NCI-H2107 (cell line): ENCODE measurements around the gene MEIS2.

Source experiments
- DNase-seq: peaks from one replicate; lab custom pipeline; 2025; lab: John Stamatoyannopoulos, UW

The MEIS2 gene

DNA sequence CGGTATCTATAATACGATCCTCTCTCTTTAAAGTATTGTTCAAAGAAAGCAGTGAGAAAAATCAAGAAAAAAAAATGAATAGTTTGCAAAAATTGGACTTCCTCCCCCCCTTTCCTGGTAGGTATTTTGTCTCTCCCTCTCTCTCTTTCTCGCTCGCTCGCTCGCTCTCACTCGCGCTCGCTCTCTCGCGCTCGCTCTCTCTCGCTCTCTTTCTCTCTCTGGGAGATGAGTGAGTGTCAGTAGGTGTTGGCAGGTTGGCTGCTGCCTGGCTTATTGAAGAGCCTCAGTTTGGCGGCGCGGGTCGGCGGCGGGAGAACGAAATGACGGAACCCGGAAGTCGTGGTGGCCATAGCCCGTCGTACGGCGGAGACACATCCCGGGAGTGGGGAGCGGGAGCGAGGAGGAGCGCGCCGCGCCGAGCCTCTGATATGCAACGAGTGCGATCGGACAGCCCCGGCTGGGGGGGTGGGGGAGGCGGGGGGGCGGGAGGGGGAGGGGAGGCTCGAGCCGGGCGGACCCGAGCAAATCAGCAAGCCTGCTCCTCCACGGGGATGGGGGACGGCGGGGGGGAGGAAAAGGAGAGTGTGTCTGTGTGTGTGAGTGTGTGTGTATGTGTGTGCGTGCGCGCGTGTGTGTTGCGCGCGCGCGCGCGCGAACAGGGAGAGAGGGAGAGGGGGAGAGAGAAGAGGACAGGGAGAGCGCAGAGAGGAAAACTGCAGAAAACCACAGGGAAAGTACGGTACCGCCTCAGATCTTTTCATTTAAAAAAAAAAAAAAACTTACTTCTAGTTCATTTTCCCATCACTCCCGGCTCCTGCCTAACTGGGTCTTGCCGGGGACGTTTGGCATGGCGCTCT is at the start of gene MEIS2:
Gene MEIS2, minus strand, starts transcription at position 441 of the 857 bp plus-strand sequence. CDS start 1,083 bp downstream, outside the sequence.
- DNase-seq = peak; percentile 68

DNA sequence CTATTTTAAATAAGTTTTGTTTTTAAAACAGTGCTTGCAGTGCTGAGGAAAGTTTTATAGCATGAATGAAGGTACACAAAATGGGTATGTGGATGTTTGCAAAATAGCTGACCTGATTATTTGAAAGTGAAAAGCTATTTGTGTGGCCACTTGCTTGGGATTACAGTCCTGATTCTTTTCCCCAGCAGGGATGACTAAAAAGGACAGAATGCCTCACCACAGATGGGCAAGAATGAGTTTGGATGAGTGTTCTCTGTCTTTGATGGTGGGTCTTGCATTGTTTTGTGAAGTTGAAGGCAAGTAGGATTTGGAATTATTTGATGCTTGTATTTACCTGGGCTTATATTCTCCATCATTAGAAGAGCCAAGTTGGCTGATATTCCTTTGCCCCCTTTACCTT is 48.8 kb upstream of the MEIS2 start:
- DNase-seq = no peak

DNA sequence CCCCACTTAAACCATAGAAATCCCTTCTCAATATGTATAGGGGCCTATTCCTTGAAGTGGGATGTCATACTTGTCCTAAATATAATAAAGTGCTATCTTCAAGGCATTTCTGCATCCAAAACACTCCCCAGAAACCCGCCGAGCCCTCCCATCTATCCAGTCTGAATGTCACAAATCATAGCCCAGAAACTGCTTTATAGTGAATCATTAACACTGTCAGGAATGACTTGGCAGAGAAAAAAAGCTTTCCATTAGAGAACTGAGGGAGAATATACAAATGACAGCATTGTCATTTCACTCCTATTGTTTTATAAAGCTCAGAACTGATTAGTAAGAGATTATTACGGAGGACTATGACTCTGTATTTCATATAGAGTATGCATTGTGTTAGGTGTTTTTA is 48.4 kb upstream of the MEIS2 start:
- DNase-seq = no peak

DNA sequence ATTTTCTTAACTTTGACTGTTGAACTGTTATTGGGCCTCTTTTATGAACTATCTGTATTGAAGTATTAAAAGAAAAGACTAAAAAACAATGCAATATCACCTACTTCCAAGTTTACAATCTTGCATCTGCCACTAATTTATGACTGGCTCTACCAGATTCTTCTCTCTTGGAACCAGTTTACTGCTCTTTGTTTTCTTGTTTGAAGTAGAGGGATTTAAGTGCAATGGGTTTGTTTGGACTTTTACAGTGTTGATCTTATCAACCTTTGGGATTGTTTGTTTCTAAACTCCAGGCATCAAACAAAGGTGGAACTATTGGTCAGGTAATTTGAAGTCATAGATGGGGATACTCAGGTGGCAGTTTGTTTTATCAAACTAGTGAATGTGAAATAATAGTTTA is 43.0 kb upstream of the MEIS2 start:
- DNase-seq = no peak

DNA sequence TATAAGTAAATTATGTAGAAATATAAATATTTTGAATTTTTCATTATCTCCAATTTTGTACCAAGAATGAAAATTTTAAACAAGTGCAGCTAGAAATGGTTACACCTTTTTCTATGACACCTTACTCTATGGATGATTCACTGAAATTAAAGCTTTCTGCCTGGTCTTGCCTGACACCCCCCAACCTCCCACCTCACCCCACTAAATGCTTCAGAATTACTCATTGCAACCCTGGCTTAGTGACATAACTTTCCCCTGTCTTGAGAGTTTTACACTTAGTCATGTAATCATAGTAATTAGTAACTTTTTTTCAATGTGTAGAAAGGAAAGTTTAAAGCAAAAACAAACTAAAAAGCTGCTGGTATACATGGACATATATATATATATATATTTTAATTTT is 42.0 kb upstream of the MEIS2 start:
- DNase-seq = no peak

DNA sequence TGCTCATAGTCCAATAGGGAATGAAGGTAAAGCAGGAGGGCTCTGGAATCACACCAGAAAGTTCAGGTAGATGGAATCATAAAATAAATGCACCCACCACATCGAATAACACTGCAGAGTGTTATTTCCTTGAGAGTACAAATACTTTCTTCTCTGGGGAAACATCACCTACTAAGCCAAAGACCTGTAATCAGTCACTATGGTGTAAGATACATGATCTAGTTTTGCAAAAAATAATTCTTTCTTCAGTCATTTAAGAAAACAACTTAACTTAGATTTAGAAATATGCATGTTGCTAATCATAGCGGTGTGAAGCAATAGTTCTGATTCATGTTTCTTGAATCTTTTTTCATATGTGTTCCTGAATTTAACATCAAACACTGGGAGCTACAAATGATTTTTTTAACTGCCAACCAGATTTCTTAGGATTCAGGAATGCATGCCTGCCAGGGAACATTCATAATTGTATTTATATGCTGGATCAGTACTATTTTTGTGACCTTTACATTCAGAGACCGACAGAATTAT is 40.2 kb upstream of the MEIS2 start:
- DNase-seq = no peak

DNA sequence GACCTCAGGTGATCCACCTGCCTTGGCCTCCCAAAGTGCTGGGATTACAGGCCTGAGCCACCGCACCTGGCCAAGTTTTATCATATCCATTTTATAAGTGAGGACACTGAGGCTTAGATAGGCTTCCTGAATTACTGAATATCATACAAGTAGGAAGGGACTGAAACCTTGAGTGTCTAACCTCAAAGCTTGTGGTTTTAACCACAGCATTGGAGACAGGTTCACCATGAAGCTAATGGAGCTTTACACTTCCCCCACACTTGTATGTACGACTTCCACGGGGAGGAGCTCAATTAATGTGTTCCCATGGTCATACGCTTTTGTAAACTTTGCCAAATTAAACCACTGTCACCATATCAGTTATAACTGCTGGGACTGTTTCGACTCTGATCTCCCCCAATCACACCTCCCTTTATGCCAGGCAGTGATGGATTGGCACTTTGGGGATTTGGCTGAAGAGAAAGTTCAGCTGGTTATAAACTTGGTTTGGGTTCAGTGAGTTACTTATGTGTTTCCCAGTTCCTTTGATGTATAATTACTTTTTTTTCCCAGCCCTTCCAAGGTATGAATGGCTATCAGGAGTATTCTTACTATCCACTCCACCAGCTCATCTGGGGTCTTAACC is 38.4 kb upstream of the MEIS2 start:
- no peak for DNase-seq

DNA sequence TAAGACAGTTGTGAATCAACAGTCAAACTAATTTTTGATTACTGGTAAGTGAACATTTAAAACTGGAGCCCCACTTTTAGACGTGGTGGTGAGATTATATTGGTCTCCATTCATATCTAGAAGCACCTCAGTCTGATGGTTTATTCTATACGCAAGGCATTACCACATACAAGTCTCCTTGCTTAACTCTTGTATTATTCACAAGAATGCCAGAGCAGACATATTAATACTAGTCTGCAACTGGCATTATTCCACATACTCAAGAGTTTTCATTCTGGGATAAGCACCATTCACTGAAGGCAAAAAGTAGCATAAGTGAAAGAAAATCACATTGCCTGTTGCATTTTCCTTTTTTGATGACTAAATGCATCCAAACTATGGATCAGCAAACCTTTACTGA is 36.9 kb upstream of the MEIS2 start:
- no peak for DNase-seq

DNA sequence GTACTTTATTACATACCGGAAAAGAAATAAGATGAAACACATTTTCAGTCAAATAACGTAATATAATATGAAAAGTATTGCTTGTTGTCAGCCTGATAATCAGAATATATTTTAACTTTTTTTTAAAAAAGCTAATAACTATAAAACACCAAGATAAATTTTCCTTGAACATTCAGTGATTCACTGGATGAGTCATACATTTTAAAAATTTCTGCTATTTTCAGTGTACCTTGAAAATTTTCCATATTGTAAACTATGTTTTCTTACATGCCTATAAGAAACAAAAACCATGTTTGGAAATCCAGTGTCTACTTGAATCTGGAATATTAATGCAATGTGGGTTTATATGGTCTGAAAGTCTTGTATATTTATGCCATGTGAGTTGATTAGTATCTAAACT is 36.3 kb upstream of the MEIS2 start:
- DNase-seq = no peak

DNA sequence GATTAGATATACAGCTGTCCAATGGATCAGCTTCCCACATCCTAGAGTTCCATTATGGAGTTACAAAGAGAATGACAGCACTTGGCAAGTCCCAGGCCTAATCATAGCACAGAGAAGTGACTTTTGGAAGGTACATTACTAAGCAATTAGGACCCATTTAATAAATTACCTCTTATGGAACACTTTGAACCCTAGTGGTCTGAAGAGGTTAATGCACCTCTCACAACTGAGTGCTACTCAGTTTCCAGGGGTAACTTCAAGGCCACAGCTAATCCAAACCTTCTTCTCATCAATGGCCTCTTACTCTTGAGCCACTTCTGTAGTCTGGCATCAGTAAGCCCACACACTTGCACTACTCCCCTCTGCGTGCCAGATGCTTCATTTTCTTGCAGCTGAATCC is 34.9 kb upstream of the MEIS2 start:
- DNase-seq = no peak

DNA sequence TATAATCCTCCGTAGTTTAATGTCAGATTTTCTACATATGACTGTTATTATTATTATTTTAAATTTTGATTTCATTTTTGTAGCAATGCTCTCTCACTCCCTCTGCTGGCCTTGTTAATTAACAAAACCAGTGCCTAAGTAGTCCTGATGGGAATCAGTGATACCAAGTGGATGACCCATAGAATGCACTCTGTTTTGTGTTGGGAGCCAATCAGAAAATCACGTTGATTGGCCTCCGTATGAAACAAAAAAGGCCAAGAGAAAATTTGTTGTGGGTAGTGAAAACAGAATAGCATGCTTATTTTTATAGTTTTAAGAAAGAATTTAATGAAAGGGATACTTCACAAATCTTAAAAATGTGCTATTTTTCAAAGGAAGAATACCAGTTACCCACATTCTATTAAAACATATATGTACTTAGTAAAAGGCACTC is 34.4 kb upstream of the MEIS2 start:
- DNase-seq = peak; percentile 5

DNA sequence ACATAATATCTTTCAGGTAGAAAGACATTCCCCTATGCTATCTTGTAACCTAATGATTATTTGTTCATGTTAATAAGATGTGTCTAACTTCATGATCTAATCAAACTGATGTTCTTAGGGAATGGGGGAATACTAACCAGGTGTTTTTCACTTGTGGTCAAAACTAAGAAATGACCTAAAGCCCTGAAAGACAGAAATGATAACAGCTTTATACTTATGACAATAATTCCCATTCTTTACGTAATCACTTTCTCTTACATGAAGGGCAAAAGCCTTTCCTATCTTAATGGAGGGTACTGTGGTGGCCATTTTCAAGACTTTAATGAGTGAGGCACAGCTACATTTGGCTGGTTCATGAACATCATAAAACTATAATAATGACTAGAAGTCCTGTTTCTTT is 33.9 kb upstream of the MEIS2 start:
- no peak for DNase-seq

DNA sequence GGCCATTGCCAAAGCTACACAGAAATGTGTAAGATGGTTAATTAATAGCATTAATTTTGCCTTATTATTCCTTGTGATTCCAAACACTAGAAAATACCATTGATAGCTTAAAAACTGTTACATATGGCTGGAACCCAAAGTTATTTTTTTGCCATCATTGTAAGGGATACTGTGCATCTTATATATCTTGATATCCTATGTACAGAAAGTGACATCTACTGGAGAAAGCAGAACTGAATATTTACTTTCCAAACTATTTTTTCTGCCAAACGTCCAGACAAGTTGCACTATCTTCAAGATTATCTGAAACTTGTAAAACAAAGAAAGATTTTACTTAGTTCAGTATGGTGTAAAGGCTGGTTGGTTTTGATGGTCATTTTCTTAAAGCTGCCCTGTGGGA is 33.3 kb upstream of the MEIS2 start:
- no peak for DNase-seq

DNA sequence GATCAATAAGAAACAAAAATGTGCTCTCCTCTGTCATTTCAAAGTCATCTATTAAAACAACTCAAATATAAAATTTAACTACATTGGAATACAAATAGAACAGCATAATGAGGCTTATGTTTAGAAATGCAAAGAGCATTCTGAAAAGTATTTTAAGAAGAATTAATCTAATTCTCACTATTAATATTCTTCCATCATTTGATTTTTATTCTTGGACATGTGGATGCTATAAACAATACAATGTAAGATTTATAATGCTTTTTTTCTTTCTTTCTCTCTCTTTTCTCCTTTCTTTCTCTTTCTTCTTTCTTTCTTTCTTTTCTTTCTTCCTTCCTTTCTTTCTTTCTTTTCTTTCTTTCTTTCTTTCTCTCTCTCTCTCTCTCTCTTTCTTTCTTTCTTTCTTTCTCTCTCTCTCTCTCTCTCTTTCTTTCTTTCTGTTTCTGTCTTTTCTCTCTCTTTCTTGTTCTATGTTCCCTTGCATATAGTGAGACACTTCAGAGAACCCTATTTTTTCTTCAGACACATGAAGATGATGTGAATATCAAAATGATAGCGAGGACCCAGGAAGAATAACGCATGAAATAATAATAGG is 32.6 kb upstream of the MEIS2 start:
- DNase-seq = no peak

DNA sequence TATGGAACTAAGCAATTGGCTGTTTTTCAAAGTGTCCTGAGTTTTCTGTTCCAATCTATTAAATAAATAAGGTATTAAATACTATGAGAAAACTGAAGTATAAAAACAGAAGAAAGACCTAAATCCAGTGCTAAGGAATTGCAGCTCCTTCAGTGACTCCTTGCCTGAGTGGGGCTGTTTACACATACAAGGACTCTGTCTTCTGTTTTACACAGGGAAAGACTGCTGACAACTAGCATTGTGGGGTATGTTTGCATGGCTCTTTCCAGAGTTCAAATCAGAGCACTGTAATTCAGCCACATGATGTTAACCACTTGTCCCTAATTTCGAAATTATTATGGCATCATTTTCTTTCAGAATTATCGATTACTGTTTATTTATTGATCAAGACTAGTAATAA is 31.3 kb upstream of the MEIS2 start:
- DNase-seq = no peak

DNA sequence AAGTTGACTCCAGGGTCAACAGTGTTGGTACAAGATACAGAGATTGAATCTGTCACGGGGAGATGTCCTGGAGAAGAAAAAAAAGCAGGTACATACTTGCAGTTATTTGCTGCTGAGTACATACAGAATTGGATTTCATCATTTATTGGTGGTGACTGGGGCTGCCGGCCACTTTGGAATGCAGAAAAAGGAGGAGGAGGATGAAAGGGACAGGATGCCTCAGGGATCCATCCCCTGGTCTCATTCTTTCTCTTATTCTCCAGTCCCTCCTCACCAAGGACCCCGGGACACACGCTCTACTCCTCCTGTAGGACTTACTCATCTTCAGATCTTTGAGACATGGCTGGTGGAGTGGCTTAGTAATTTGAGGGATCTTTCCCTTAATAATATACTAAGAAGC is 30.0 kb upstream of the MEIS2 start:
- DNase-seq = no peak

DNA sequence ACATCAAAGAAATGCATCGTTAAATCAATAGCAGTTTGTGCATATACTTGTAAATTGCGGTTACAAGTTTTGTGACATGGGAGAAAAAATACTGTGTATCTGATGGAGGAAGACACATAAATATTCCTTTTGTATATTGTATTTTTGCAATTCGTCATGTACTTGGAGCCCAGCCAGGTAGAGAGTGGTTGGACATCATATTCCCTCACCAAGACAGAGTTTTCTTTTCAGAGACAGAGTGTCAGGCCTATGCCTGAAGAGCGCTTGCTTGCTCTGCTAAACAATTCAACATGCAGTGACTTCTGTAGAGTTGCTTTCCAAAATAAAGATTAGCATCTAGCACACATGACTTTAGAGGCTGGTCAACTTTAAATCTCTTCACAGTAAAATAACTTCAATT is 24.8 kb upstream of the MEIS2 start:
- DNase-seq = no peak

DNA sequence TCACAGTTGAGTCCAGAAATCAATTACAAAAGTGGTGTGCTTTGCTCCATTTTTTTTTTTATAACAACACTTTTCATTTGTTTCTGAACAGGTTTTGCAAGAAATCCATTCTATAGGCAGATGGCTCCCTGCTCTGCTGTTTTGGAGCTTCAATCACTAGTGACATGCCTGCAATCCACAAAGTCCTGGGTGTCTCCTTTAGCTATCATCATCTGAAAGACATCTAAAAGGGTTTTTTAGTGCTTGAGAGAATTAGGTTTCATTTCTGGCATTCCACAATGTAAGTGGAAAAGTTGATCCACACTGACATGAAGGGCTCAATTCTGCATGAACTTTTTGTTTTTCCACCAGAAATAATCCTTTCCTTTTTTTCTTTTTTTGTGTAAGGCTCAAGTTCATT is 24.0 kb upstream of the MEIS2 start:
- DNase-seq = no peak

DNA sequence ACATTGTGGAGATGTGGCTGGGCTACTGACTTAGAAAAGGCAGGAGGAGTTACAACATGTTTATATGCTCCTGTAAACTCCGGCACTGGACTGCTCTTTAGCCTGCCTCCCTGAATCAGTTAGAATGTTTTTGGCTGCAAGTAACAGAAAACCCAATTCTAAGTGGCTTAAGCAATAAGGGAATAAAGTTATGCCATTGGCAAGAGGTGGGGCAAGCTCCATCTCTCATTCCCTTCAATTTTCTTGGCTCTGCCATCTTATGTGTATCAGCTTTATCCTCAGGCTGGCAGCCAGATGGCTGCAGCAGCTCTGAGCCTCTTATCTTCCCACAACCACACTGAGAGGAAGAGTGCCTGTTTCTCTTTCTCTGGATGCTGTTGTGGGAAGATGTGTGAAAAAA is 22.4 kb upstream of the MEIS2 start:
- no peak for DNase-seq

DNA sequence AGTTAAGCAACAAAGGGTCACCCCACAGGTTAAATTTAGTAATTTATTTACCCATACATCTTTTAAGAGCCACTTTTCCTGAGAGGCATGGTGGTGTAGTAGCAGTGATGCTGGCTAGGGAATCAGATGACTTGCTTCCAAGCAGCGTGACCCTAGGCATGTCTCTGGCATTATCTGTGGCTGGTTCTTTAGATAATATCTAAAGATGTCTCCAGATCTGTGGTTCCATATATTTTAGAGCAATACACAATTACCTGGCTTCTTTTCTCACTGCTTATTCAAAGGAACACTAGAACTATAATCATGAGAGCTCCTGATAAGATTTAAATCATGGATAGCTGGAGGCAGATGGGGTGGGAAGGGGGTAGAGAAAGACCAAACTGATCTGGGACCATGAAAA is 21.1 kb upstream of the MEIS2 start:
- DNase-seq = no peak

DNA sequence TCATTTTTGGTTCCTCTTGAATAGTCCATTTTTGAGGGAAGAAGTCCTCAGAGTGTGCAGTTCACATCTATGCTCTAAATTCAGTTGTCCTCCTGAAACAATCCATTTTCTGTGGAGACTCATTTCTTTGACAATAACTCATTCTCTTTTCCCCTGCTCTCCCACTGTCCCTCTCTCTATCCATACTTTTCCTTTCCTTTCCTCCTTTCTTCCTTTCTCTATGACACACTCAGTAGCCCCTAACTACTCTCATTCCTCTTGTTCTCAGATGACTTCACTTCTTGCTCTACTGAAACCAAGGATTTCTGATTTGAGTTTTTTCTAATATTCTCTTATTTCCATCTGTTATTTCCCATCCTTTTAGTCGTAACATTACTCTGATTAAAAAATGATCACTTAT is 16.7 kb upstream of the MEIS2 start:
- DNase-seq = no peak

DNA sequence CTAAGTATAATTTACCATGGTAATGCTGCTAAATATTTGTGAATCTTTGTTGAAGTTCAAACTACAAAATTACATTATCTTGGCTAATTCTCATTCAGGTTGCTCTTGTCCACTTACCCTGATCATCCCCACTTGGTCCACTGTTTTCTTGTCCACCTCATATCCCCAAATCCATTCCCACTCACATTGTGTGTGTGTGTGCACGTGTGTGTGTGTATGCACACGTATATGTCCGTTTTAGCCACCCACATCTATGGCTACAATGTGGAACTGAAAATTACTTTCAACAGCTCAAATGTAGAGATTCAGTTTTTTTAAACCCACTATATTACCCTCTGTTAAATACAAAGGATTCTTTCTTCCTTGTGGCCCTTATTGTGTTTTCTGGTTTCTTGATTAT is 15.2 kb upstream of the MEIS2 start:
- DNase-seq = no peak
